ENCODE measurements around the gene ST8SIA1.

Gene ST8SIA1

DNA sequence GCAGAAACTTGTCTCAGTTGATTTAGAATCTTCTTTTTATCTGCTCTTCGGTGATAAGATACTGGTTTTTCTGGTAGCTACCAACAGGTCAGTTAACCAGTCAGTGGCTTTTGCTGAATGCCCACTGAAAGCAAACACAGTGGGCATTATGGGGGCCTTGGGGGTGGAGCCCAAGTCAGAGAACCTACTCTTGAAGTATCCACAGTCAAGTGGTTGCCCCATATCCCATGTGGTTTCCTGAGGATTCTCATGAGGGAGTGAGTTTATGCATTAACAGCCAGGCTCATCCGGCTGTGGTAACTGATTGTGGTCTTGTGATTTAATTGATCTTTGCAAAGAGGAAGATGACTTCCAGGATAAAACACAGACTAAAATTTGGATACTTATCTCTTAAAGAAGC lies 83.7 kb downstream of the ST8SIA1 start:
- Histone ChIP-seq H3K9me2 (replicated peaks; ENCODE audit: insufficient read depth, low read length) (no peaks in the 10 kb centered on the region), H2AFZ (ENCODE audit: low read length) (no peak overlapping the region), H3K9ac (ENCODE audit: low read length) (no peak overlapping the region), H3K27me3 (replicated peaks; ENCODE audit: insufficient read depth, low read length) (no peaks in the 10 kb centered on the region), H4K20me1 (ENCODE audit: insufficient read depth, low read length) (no peaks in the 10 kb centered on the region), H3K4me2 (ENCODE audit: low read depth, low read length) (no peak overlapping the region), H3K79me2 (ENCODE audit: low read length) (no peaks in the 10 kb centered on the region), H3K27ac (ENCODE audit: low read length) (no peak overlapping the region), H3K9me3 (replicated peaks; ENCODE audit: insufficient read depth, low read length) (no peaks in the 10 kb centered on the region), H3K36me3 (replicated peaks; ENCODE audit: insufficient read depth, low read length) (no peaks in the 10 kb centered on the region), H3K4me3 (ENCODE audit: low read length) (no peak overlapping the region), H3K4me1 (ENCODE audit: low read length) (peaks cover 6% of the 10 kb centered on the region), H3F3A (ENCODE audit: insufficient read depth, low read length) (peaks cover 1% of the 10 kb centered on the region)
- DNase-seq = no peak
- TF ChIP-seq EZH2phosphoT487 (IDR thresholded peaks at IDR 0.05; ENCODE audit: low read length) = no peak

GRCh38 chr12:22248571-22249115 lies 85.9 kb downstream of the ST8SIA1 start:
- Histone ChIP-seq H3K36me3 (replicated peaks; ENCODE audit: insufficient read depth, low read length) (no peaks in the 10 kb centered on the region), H3K4me3 (ENCODE audit: low read length) (no peak overlapping the region), H3K9ac (ENCODE audit: low read length) (no peak overlapping the region), H3K9me2 (replicated peaks; ENCODE audit: insufficient read depth, low read length) (no peaks in the 10 kb centered on the region), H3K4me1 (ENCODE audit: low read length) (no peaks in the 10 kb centered on the region), H3K79me2 (ENCODE audit: low read length) (no peaks in the 10 kb centered on the region), H4K20me1 (ENCODE audit: insufficient read depth, low read length) (no peaks in the 10 kb centered on the region), H2AFZ (ENCODE audit: low read length) (no peak overlapping the region), H3K27me3 (replicated peaks; ENCODE audit: insufficient read depth, low read length) (no peaks in the 10 kb centered on the region), H3K9me3 (replicated peaks; ENCODE audit: insufficient read depth, low read length) (no peaks in the 10 kb centered on the region), H3F3A (ENCODE audit: insufficient read depth, low read length) (no peaks in the 10 kb centered on the region), H3K4me2 (ENCODE audit: low read depth, low read length) (no peak overlapping the region), H3K27ac (ENCODE audit: low read length) (no peak overlapping the region)
- DNase-seq = no peak
- TF ChIP-seq, protein P1, sequence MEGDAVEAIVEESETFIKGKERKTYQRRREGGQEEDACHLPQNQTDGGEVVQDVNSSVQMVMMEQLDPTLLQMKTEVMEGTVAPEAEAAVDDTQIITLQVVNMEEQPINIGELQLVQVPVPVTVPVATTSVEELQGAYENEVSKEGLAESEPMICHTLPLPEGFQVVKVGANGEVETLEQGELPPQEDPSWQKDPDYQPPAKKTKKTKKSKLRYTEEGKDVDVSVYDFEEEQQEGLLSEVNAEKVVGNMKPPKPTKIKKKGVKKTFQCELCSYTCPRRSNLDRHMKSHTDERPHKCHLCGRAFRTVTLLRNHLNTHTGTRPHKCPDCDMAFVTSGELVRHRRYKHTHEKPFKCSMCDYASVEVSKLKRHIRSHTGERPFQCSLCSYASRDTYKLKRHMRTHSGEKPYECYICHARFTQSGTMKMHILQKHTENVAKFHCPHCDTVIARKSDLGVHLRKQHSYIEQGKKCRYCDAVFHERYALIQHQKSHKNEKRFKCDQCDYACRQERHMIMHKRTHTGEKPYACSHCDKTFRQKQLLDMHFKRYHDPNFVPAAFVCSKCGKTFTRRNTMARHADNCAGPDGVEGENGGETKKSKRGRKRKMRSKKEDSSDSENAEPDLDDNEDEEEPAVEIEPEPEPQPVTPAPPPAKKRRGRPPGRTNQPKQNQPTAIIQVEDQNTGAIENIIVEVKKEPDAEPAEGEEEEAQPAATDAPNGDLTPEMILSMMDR (IDR thresholded peaks at IDR 0.05; ENCODE audit: low read length) = no peak
- TF ChIP-seq EZH2 (optimal IDR thresholded peaks at IDR 0.05; ENCODE audit: low read depth, low read length) (no peak), EZH2phosphoT487 (IDR thresholded peaks at IDR 0.05; ENCODE audit: low read length) (no peak)

GRCh38 chr12:22248121-22248520 lies 86.4 kb downstream of the ST8SIA1 start:
- no peak overlapping the region for H2AFZ ChIP-seq (ENCODE audit: low read length)
- H3K27me3 ChIP-seq (replicated peaks; ENCODE audit: insufficient read depth, low read length) = no peaks in the 10 kb centered on the region
- no peak for DNase-seq

More at GRCh38 chr12:22248121-22248520, 86.4 kb downstream of the ST8SIA1 start:
- TF ChIP-seq EZH2 (optimal IDR thresholded peaks at IDR 0.05; ENCODE audit: low read depth, low read length) (no peak), EZH2phosphoT487 (IDR thresholded peaks at IDR 0.05; ENCODE audit: low read length) (no peak)
- TF ChIP-seq, protein P1 (IDR thresholded peaks at IDR 0.05; ENCODE audit: low read length) = no peak
- Histone ChIP-seq H4K20me1 (ENCODE audit: insufficient read depth, low read length) (no peaks in the 10 kb centered on the region), H3K4me2 (ENCODE audit: low read depth, low read length) (no peak overlapping the region), H3K36me3 (replicated peaks; ENCODE audit: insufficient read depth, low read length) (no peaks in the 10 kb centered on the region), H3K9me3 (replicated peaks; ENCODE audit: insufficient read depth, low read length) (no peaks in the 10 kb centered on the region), H3K4me3 (ENCODE audit: low read length) (no peak overlapping the region), H3K9me2 (replicated peaks; ENCODE audit: insufficient read depth, low read length) (no peaks in the 10 kb centered on the region), H3K9ac (ENCODE audit: low read length) (no peak overlapping the region), H3F3A (ENCODE audit: insufficient read depth, low read length) (no peaks in the 10 kb centered on the region), H3K4me1 (ENCODE audit: low read length) (no peaks in the 10 kb centered on the region), H3K27ac (ENCODE audit: low read length) (no peak overlapping the region), H3K79me2 (ENCODE audit: low read length) (no peaks in the 10 kb centered on the region)
